ENCODE data around the gene CCDC33.

The CCDC33 gene

DNA sequence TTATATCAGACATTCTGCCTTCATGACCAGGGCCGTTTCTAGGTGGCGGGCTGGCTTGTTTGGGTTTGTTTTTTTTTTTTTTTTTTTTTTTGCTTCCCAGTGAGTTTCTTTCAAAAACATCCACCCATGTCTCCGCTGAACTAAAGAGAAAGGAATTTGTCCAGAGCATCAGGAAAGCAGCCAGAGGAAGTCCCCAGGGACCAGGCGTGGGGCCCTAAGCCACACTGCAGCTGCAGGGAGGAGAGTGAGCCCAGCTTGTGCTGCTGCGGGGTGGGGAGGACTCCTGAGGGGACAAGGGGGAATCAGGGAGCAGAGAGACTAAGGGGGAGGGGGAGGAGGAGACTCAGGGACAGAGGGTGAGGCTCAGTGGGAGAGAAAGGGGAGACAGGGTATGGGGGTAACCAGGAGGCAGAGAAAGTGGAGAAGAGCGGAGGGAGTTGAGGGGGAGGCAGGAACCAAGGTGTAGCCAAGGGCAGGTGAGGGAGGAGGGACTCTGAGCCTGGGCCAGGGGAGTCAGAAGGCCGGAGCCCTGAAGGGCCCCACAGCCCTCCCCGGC lies 81.8 kb downstream of the CCDC33 start:
- no peak for DNase-seq

DNA sequence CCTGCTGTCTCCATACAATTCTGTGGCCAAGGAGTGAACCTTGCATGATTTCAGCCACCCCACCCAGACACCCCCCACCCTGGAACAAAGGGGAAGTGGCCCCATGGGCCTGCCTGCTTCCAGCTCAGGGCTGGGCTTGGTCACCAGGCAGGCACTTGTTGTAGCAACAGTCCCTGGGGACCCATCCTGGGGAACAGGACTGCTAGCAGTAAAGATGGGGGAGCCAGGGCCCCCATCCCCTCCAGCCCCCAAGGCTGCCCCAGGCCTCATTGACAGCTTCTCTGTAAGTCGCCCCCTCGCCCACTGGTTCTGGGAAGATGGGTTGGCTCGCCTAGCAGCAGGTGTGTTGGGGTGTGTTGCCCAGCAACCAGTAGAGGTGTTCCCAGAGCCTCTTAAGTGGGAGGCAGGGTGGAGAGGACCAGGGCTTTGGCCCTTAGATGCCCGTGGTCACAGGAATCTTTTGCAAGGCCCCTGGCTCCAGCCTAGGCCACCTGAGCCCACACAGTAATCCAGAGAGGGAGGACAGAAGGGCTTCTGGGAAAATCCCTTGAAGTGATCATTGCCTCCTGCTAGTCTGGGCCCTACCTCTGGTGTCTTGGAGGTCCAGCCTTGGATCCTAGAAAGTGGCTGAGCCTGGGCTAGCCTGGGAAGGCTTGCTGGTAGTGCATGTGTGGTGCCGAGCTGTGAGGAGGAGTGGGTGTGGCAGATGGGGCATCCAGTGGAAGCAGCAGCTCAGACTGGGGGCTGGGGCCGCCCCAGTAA lies 82.4 kb downstream of the CCDC33 start:
- peak; percentile 13 to 24 for DNase-seq

GRCh38 chr15:74319138-74319460 lies 83.0 kb downstream of the CCDC33 start:
- no peak for DNase-seq

DNA sequence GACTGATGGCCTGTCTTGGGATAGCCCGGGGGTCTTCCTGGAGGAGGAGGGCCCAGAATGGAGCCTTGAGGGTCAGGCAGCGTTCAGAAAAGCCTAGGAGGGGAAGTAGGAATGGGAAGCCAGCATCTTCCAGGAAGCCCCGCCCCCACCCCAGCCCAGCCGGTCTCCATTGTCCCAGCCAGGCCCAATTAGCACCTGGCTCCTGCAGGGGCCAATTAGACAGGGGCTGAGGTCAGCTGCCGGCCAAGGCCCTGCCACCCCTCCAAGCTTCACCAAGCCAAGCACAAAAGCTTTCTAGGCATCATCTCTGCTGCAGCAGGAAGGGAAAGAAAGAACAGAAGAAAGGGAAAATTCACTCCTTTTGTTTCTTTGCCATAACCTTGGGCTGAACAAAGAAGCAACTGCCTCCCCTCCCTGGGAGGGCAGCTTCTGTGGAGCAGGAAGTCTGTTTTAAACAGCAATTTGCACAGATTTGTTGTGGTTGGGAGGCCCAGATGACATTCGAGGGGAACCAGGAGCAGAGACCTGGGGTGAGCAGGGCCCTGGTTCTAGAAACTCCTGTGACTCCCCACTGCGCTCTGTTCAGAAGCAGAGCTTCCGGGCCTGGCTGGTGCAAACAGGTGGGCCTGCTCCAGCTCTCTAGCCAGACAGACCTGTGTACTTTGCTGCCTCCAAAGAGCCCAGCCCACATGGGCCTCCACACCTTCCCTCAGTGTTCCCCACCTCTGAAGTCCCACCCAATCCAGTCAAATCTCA lies 83.6 kb downstream of the CCDC33 start:
- DNase-seq, result peak in 1 of 2 experiments; percentile 5

DNA sequence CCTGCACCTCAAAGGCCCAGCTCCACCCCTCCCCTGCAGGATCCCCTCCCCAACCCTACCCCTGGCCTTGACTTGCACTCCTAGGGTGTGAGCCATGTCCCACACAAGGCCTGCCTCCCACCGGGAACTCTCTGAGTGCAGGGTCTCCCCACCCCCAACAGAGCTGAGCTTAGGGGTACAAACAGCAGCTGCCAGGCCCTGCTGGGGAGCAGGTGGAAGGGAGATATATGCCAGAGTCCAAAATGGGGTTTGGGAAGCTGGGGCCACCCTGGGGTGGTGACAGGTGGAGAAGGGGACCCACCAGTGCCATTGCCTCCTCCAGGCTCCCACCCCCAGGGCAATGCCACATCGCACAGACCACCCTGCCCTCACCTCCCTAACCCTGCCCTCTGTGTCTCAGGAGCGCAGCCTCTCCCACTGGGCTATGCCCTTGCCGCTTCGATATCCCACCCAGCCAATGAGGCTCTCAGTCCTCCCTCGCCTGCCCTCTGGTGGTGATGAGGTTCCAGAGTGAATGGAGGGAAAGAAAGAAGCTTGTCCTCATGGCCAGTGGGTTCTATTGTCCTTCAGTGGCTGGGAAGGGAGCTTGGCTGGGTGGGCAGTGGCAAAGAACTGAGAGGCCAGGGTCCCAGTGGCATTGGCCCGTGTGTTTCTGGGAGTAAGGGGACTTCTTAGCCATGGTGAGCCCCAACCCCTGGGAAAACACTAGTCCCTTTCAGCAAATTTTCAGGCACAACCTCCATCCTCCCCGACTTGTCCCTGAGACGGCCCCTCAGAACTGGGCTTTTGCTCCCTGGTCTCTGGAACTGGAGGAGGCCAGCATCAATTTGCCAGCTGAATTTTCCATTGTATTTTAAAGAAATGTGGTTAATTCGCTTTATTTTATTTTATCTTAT lies 84.5 kb downstream of the CCDC33 start:
- DNase-seq, result peak; percentile 52 to 58

DNA sequence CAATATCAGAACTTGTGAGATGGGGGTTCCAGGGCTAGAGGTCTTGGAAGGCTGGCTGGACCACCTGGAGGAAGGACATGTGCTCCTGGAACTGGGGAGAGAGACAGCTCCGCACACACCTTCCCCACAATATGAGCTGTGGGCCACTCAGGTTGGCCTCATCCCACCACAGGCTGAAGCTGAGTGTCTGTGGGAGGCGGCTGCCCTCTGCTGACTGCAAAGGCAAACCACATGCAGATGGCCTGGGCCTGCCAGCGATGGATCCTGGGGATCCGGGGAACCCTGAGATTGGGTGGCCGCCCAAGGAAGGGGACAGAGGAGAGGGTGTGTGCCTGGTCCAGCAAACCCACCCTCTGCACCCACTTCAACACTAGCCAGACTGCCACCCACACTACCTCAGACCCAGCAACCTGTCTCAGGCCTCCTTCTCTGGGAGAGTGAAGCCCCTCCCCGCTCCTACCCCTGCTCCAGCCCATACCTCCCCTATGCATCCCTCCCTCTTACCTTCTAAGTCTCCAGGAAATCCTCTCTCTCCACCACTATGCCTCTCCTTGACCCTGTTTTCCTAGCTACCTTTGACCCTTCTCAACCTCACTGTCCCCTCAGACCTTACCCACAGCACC lies 86.5 kb downstream of the CCDC33 start:
- DNase-seq, result peak; percentile 44 to 48

DNA sequence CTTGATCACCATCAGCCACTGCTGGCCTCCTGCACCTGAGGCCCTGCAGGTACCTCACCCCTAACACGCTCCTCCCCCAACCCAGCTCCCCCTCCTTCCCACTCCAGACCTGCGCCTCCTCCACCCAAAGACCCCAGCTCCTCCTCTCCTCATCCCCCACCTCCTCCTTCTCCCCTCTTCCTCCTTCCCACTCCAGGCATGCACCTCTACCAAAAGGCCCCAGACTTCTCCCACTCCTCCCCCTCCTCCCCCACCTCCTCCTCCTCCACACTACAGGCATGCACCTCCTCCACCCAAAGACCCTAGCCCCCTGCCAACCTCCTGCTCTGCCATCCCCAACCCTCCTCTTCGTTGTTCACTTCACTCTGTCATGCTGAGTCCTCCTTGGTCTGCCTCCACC lies 88.6 kb downstream of the CCDC33 start:
- no peak for DNase-seq

- DNase-seq, result no peak
These were observed 90.6 kb downstream of the CCDC33 start for GRCh38 chr15:74326746-74327145.

DNA sequence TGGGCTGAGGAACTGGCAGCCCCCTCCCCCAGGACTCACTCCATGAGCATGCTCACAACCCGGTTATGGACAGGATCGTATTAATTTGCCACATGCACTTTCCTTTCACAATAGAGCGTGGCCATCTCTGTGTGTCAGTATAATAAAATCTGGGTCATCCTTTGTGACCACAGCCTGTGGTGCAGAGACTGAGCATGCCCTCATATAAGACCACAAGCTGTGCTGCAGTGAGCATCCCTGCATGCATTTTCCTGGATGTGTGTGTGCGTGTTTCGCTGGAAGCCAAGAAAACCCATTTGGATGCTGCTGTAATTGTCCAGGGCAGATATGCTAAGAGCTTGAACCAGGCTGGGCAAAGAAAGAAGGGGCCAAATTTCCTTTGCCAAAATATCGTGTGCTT lies 91.6 kb downstream of the CCDC33 start:
- DNase-seq, result no peak

GRCh38 chr15:74328331-74329056 lies 92.4 kb downstream of the CCDC33 start:
- DNase-seq, result no peak

GRCh38 chr15:74330861-74331408 lies 94.8 kb downstream of the CCDC33 start:
- no peak for DNase-seq

- no peak for DNase-seq
These were observed 95.9 kb downstream of the CCDC33 start for GRCh38 chr15:74332011-74332410.

GRCh38 chr15:74332611-74333010 lies 96.5 kb downstream of the CCDC33 start:
- no peak for DNase-seq

- DNase-seq, result no peak
These were observed 97.0 kb downstream of the CCDC33 start for GRCh38 chr15:74333093-74333492.

DNA sequence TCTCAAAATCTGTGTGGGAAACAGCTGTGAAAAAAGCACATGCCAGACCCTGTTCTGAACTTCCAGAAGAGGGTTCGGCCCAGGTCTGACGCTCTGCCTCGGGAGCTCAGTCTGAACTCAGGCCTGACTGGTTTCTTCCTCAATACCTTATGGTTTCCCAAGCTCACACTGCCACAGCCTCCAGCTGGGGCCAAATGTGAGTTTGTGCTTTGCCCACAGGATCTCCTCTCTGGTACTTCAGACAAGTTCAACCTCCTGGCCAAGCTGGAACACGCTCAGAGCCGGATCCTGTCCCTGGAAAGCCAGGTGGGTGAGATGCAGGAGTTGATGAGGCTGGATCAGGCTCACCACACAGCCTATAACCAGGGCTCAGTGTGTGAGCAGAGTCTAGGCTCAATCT lies 97.5 kb downstream of the CCDC33 start:
- DNase-seq, result no peak

DNA sequence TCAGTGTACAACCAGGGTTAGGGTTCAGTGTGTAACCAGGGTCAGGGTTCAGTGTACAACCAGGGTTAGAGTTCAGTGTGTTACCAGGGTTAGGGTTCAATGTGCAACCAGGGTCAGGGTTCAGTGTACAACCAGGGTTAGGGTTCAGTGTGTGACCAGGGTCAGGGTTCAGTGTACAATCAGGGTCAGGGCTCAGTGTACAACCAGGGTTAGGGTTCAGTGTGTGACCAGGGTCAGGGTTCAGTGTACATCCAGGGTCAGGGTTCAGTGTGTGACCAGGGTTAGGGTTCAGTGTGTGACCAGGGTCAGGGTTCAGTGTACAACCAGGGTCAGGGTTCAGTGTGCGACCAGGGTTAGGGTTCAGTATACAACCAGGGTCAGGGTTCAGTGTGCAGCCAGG lies 98.0 kb downstream of the CCDC33 start:
- no peak for DNase-seq

DNA sequence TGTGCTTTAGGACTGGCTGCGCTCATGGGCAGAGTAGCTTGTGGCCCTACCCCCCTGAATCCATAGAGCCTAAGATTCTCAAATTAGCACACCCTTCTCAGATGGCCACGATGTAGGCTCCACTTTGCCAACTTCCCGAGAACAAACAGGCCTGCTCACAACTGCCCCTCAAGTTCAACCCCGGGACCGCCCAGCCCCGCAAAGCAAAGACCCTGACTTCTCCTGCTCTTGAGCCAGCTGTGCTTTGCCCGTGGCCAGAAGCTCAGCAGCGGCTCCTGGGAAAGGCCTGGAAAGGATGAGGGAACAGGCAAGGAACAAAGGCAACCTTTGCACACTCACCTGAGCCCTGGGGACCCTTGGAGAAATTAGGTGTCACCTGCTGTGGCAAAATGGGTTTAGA lies 99.3 kb downstream of the CCDC33 start:
- DNase-seq, result no peak

DNA sequence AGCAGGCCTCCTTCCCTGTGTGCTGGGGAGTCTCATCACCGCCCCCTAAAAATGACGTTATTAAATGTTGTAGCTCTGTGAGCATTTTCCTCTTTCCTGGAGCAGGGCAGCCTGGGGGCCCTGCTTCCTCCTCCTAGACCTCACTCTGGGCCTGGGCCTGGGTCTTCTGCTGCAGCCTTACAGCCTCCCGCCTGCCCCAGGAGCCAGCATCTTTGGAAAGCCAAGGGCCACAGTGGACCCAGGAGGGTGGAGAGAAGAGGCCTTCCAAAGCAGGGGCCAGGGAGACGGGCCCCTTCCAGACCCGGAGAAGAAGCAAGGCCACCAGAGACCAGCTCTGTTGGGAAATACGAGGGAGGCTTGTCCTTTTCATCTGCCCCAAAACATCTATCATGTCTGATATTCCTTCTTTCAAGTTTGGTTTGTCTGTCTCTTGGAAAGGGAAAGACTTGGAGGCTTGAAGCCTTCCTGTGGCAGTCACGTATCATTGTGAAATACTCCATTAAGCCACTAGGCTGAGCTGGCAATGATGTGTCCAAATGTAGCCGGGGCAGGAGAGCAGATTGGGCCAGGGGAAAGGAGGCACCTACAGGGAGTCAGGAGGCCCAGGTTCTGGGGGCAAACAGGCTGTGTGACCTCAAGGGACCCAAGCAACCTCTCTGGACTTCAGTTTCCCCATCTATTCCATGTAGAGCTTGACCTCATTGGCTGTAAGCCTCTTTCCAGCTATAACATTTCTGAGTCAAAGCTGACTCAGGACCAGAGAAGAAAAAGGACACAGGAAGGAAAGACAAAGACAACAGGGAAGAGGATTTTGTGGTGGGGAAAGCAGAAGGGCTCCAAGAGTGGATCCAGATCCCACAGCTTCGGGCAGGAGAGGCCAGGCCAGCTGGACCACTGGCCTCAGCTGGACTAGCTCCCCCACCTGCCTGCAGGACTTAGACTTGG lies 100.2 kb downstream of the CCDC33 start:
- no peak for DNase-seq

DNA sequence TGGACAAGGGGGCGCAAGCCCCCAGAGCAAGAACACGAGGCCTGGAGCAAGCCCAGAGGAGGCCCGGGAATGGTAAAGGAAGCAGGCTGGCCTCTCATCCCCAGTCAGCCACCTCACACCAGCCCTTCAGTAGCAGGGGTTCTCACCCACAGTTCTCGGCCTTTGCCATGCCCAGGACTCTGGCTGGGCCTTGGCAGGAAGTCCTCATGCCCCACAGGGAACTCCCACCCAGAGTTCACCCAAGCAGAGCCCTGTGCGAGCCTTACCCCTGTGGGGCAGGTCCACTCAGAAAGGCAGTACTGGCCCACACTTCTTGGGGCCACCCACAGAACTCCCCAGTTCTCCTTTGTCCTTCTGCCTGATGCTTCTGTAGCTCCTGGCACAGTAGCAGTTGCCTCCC lies 101.0 kb downstream of the CCDC33 start:
- no peak for DNase-seq

GRCh38 chr15:74337607-74338211 lies 101.6 kb downstream of the CCDC33 start:
- no peak for DNase-seq

Data from Kasumi-1 (cell line).